Right atrium auricular region (tissue), 2 donors: ENCODE data around the gene GPSM1. TPM values are rescaled to one million over a fixed set of nuclear protein-coding genes. Genes with fewer than 3 reads are reported as not detected.

ENCODE experiments used
- DNase-seq: peaks from one replicate; pipeline ENCODE4 v3.0.0-alpha.2; 2019; ENCODE audit warnings: low spot score
- H3K27ac ChIP-seq, 2 donors: fragments of 200-600 bp; sonication (generic); 1 replicate in 1 of 2; 2 replicates in 1 of 2; pipeline ENCODE4 v1.5.1; 2016 to 2019
- H3K27me3 ChIP-seq, 2 donors: fragments of 200-600 bp; sonication (generic); one replicate each; pipeline versions ENCODE4 v1.5.1 to v1.6.0; 2017 to 2019
- H3K36me3 ChIP-seq: fragments of 200-600 bp; sonication (generic); one replicate; pipeline ENCODE4 v1.5.1; 2016
- H3K4me1 ChIP-seq, 2 donors: fragments of 200-600 bp; sonication (generic); one replicate each; pipeline versions ENCODE4 v1.5.1 to v1.6.0; 2017 to 2019
- H3K4me3 ChIP-seq, 2 donors: fragments of 200-600 bp; sonication (generic); 1 replicate in 1 of 2; 2 replicates in 1 of 2; pipeline ENCODE4 v1.5.1; 2017 to 2019; ENCODE audit warnings: mild to moderate bottlenecking in 1 of 2, moderate library complexity in 1 of 2
- H3K9me3 ChIP-seq, 2 donors: fragments of 200-600 bp; sonication (generic); one replicate each; pipeline ENCODE4 v1.5.1; 2019
- total RNA-seq, 2 donors: library from RNA; depleted of rRNA; stranded (reverse); fragments of >200 nt; gene quantifications; one replicate each; pipeline ENCODE4 v1.1.0, GENCODE V29; 2016
- TF ChIP-seq, protein P1 (sequence below), 2 donors: fragments of 200-600 bp; sonication (generic); IDR thresholded peaks; one replicate each; pipeline ENCODE4 v1.5.1; 2019; ENCODE audit warnings: antibody characterized with exemption in 2 of 2

GPSM1 gene
- total RNA-seq, 2 donors from 2014 or later: 39.4 to 44.5 TPM

DNA sequence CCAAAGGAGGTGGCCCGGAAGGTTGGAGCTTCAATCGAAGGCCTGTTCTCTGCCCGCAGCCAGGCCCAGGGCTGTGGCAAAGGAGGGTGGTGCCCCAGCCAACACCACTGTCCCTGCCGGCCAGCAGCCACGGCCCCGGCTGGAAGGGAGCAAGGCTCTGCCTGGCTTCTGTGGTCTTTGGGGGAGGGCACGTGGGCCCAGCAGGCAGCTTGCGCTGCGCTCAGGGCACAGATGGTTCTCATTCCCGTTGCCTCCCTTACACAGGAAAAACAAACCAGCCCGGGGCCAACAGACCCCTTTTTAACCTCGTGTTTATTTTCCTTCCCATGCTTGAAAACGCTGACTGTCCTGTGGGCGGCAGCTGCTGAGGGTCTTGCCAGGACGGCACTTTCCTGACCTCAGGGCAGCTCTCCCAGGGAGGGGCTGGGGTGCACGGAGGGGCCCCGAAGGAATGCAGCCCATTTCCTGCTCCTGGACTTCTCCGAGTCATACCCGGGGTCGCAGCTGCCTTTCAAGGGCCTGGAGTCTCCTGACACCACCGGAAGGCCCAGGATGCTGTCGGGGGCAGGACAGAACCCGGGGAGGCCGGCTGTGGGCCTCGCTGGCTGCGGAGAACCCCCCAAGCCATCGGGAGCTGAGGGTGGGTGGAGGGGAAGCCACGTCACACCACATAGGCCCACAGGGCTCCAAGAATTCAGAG lies 1.1 kb upstream of the GPSM1 start:
- no peaks in the 10 kb centered on the region for H3K9me3 ChIP-seq
- H3K27me3 ChIP-seq: no peaks in the 10 kb centered on the region
- H3K36me3 ChIP-seq: no peaks in the 10 kb centered on the region
- H3K27ac ChIP-seq: peak overlapping the region; percentile 88 to 97
- TF ChIP-seq, protein P1, sequence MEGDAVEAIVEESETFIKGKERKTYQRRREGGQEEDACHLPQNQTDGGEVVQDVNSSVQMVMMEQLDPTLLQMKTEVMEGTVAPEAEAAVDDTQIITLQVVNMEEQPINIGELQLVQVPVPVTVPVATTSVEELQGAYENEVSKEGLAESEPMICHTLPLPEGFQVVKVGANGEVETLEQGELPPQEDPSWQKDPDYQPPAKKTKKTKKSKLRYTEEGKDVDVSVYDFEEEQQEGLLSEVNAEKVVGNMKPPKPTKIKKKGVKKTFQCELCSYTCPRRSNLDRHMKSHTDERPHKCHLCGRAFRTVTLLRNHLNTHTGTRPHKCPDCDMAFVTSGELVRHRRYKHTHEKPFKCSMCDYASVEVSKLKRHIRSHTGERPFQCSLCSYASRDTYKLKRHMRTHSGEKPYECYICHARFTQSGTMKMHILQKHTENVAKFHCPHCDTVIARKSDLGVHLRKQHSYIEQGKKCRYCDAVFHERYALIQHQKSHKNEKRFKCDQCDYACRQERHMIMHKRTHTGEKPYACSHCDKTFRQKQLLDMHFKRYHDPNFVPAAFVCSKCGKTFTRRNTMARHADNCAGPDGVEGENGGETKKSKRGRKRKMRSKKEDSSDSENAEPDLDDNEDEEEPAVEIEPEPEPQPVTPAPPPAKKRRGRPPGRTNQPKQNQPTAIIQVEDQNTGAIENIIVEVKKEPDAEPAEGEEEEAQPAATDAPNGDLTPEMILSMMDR (IDR thresholded peaks at IDR 0.05): no peak
- peaks cover 0 to 61% of the 10 kb centered on the region in 2 donors for H3K4me1 ChIP-seq
- H3K4me3 ChIP-seq: peak overlapping the region in 1 of 2 donors; percentile 83
- DNase-seq: no peak

DNA sequence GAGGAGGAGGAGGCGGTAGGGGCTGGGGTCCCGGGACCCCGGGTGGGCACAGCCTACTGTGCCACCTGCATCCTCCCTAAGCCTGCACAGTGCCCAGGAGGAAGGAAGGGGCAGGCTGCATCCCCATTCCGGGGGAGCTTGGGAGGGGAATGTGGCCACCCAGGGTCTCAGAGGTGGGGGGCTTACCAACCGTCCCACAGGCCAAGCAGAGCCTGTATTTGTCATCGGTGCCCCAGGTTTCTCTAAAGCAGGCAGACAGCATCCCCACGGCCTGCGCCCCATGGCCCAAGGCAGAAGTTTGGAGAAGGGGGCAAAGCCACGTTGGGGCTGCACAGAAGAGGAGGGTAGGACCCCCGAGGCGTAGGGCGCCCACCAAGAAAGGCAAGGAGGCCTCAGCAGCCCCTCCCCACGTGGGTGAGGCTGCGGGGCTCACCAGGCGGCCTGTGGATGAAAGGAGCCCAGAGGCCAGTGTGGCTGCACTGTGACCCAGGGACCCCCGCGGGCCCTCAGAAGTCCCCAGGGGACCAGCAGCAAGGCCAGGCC lies 507 bp upstream of the GPSM1 start:
- H3K4me1 ChIP-seq: peaks cover 0 to 61% of the 10 kb centered on the region in 2 donors
- TF ChIP-seq, protein P1 (IDR thresholded peaks at IDR 0.05): no peak
- H3K27me3 ChIP-seq: no peaks in the 10 kb centered on the region
- peak overlapping the region; percentile 88 to 97 for H3K27ac ChIP-seq
- no peaks in the 10 kb centered on the region for H3K9me3 ChIP-seq
- H3K4me3 ChIP-seq: peak overlapping the region; percentile 71 to 83
- DNase-seq: no peak
- H3K36me3 ChIP-seq: no peaks in the 10 kb centered on the region

DNA sequence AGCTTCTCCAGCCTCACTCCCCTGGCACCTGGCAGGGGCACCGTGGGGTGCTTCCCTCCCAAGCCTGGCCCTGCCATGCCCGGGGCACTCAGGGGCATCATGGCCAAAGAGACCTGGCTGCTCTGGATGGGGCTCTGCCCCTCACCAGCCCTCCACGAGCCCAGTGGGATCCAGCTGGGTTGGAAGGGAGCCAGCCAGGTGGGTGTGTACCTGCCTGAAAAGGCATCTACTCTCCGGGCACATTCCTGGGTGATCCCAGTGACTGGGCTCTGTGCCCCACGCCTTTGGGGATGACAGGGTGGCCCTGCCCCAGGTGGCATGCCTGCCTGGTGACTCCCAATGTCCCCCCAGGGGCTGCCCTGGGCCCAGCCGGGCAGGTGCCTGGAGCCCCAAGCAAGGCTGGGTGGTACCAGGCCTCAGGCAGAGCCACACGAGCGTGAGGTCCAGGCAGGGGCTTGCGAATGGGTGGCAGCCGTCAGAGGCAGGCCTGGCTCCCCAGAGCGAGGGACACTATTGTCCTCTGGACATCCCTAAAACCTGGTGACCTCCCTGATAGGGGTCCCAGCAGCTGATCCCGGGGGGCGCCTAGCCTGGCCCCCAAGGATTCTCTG lies 777 bp downstream of the GPSM1 start:
- peaks cover 0 to 61% of the 10 kb centered on the region in 2 donors for H3K4me1 ChIP-seq
- peak overlapping the region; percentile 88 to 97 for H3K27ac ChIP-seq
- peak overlapping the region; percentile 71 to 83 for H3K4me3 ChIP-seq
- TF ChIP-seq, protein P1 (IDR thresholded peaks at IDR 0.05): no peak
- H3K9me3 ChIP-seq: no peaks in the 10 kb centered on the region
- no peaks in the 10 kb centered on the region for H3K36me3 ChIP-seq
- DNase-seq: no peak
- H3K27me3 ChIP-seq: no peaks in the 10 kb centered on the region

DNA sequence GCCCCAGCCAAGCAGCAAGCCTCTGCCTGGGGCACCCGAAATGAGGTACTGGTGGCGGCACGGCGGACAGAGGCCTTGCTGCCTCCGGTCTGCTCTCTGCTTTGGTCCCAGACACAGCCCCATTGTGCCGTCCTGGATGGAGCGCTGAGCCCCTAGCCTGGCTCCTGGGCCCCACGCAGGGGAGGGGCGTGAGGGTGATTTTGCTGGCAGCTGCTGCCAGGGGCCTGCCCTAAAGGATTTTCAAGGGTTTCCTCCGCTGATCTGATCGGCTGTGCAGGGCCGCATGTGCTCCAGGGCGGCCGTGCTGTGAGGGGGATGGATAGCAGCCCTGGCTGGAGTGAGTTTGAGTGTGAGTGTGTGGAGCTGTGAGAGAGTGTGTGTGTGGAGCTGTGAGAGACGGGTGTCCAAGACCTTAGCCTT lies 1.3 kb downstream of the GPSM1 start:
- H3K4me1 ChIP-seq: peaks cover 0 to 61% of the 10 kb centered on the region in 2 donors
- H3K9me3 ChIP-seq: no peaks in the 10 kb centered on the region
- no peaks in the 10 kb centered on the region for H3K27me3 ChIP-seq
- no peaks in the 10 kb centered on the region for H3K36me3 ChIP-seq
- peak overlapping the region; percentile 71 to 83 for H3K4me3 ChIP-seq
- TF ChIP-seq, protein P1 (IDR thresholded peaks at IDR 0.05): no peak
- no peak for DNase-seq
- peak overlapping the region; percentile 88 to 97 for H3K27ac ChIP-seq

DNA sequence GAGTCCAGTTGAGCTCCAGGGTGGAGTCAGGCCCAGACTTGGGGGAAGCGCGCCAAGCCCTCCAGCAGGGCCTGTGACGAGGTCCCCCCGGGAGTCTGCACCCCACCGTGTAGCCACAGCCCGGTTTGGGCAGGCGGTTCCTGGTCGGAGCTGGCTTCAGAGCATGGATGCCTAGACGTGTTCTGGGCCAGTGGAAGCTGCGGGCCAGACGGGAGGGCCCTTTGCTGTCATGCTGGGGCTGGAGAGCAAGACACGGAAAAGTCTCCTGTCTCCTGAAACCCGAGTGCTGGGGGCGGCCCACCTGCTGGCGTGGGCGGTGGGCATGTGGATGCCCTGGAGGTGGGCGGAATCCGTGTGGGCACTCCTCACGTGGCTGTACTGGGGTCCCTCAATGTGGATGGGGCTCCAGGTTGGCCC lies 1.9 kb downstream of the GPSM1 start:
- H3K9me3 ChIP-seq: no peaks in the 10 kb centered on the region
- DNase-seq: no peak
- H3K36me3 ChIP-seq: no peaks in the 10 kb centered on the region
- peak overlapping the region; percentile 88 to 97 for H3K27ac ChIP-seq
- H3K4me3 ChIP-seq: peak overlapping the region in 1 of 2 donors; percentile 83
- H3K27me3 ChIP-seq: no peaks in the 10 kb centered on the region
- TF ChIP-seq, protein P1 (IDR thresholded peaks at IDR 0.05): no peak
- H3K4me1 ChIP-seq: peaks cover 0 to 58% of the 10 kb centered on the region in 2 donors
